Mesendoderm (in vitro differentiated cells): ENCODE measurements around the gene SLC16A12.

Experiments
- DNase-seq: peaks from one replicate; pipeline ENCODE4 v3.0.0; 2013
- H2AK5ac ChIP-seq: 2 replicates; pipeline ENCODE4 v1.6.1; 2013; ENCODE audit warnings: low read length, inconsistent platforms
- H2BK120ac ChIP-seq: 2 replicates; pipeline ENCODE4 v1.6.1; 2013; ENCODE audit warnings: low read depth, mild to moderate bottlenecking, low read length, moderate library complexity, mixed read lengths
- H2BK15ac ChIP-seq: replicated peaks from 2 replicates; pipeline ENCODE4 v1.6.1; 2013; ENCODE audit warnings: low read depth, mild to moderate bottlenecking, moderate library complexity
- H2BK5ac ChIP-seq: 2 replicates; pipeline ENCODE4 v1.6.1; 2013; ENCODE audit warnings: low read length, inconsistent platforms
- H3K18ac ChIP-seq: 2 replicates; pipeline ENCODE4 v1.6.1; 2013; ENCODE audit warnings: mild to moderate bottlenecking, low read length, mixed read lengths
- H3K23ac ChIP-seq: one replicate; pipeline ENCODE4 v1.6.1; 2013; ENCODE audit warnings: low read length
- H3K27ac ChIP-seq: 2 replicates; pipeline ENCODE4 v1.5.1; 2013; ENCODE audit warnings: low read depth, mild to moderate bottlenecking, inconsistent platforms, low read length, moderate library complexity
- H3K27me3 ChIP-seq: 2 replicates; pipeline ENCODE4 v1.6.1; 2013; ENCODE audit warnings: low read length, control low read depth, mild to moderate bottlenecking, inconsistent platforms; ENCODE audit not compliant: insufficient read depth, poor library complexity
- H3K36me3 ChIP-seq: 2 replicates; pipeline ENCODE4 v1.6.1; 2013; ENCODE audit warnings: low read length, inconsistent platforms; ENCODE audit not compliant: control insufficient read depth, insufficient read depth
- H3K4ac ChIP-seq: one replicate; pipeline ENCODE4 v1.6.1; 2013; ENCODE audit warnings: low read depth, mild to moderate bottlenecking, low read length, moderate library complexity
- H3K4me1 ChIP-seq: 2 replicates; pipeline ENCODE4 v1.6.1; 2013; ENCODE audit warnings: low read depth, low read length, inconsistent platforms; ENCODE audit not compliant: control insufficient read depth
- H3K4me2 ChIP-seq: 2 replicates; pipeline ENCODE4 v1.6.1; 2013; ENCODE audit warnings: low read length
- H3K4me3 ChIP-seq: 2 replicates; pipeline ENCODE4 v1.5.1; 2013; ENCODE audit warnings: mild to moderate bottlenecking, low read length
- H3K56ac ChIP-seq: one replicate; pipeline ENCODE4 v1.6.1; 2013; ENCODE audit warnings: low read length
- H3K79me1 ChIP-seq: 2 replicates; pipeline ENCODE4 v1.6.1; 2013; ENCODE audit warnings: low read length, inconsistent platforms
- H3K79me2 ChIP-seq: 2 replicates; pipeline ENCODE4 v1.6.1; 2013; ENCODE audit warnings: mild to moderate bottlenecking, low read length; ENCODE audit not compliant: control insufficient read depth, insufficient read depth
- H3K9ac ChIP-seq: 2 replicates; pipeline ENCODE4 v1.6.1; 2013; ENCODE audit warnings: low read length, inconsistent platforms
- H4K5ac ChIP-seq: one replicate; pipeline ENCODE4 v1.6.1; 2013; ENCODE audit warnings: low read length
- H4K8ac ChIP-seq: one replicate; pipeline ENCODE4 v1.6.1; 2013; ENCODE audit warnings: low read depth, mild to moderate bottlenecking, control low read depth, low read length, moderate library complexity
- WGBS: extraction: QIAGEN DNeasy Blood & Tissue Kit; methylation state at CpG from one replicate; pipeline ENCODE4 v1.1.7; 2013; ENCODE audit warnings: low lambda C conversion rate, missing lambda C conversion rate; ENCODE audit not compliant: insufficient coverage; ENCODE audit errors: extremely low coverage; 5-methylcytosine and 5-hydroxymethylcytosine counted together

The SLC16A12 gene

GRCh38 chr10:89403043-89403442 is 132.4 kb downstream of the SLC16A12 start:
- Histone ChIP-seq H3K4ac (no peak overlapping the region), H2BK5ac (no peak overlapping the region), H2BK15ac (no peak overlapping the region), H3K4me1 (no peaks in the 10 kb centered on the region), H3K27me3 (no peaks in the 10 kb centered on the region), H3K18ac (no peak overlapping the region), H3K9ac (no peak overlapping the region), H3K79me2 (no peaks in the 10 kb centered on the region), H3K79me1 (no peaks in the 10 kb centered on the region), H4K5ac (no peak overlapping the region), H3K56ac (no peak overlapping the region), H3K36me3 (no peaks in the 10 kb centered on the region), H2BK120ac (no peak overlapping the region), H3K4me3 (no peak overlapping the region), H3K23ac (no peak overlapping the region), H3K4me2 (no peak overlapping the region), H2AK5ac (no peak overlapping the region), H3K27ac (no peak overlapping the region), H4K8ac (no peak overlapping the region)
- DNase-seq: no peak
- WGBS: no CpG with 5 or more reads among the region's 2 CpGs

GRCh38 chr10:89399956-89400355 is 135.4 kb downstream of the SLC16A12 start:
- Histone ChIP-seq H3K23ac (no peak overlapping the region), H2BK15ac (no peak overlapping the region), H3K56ac (no peak overlapping the region), H3K4me3 (no peak overlapping the region), H3K36me3 (no peaks in the 10 kb centered on the region), H2BK120ac (no peak overlapping the region), H3K4ac (no peak overlapping the region), H4K8ac (no peak overlapping the region), H3K27ac (no peak overlapping the region), H3K79me2 (no peaks in the 10 kb centered on the region), H3K79me1 (no peaks in the 10 kb centered on the region), H3K18ac (no peak overlapping the region), H3K27me3 (no peaks in the 10 kb centered on the region), H3K9ac (no peak overlapping the region), H3K4me1 (no peaks in the 10 kb centered on the region), H2AK5ac (no peak overlapping the region), H2BK5ac (no peak overlapping the region), H3K4me2 (no peak overlapping the region), H4K5ac (no peak overlapping the region)
- DNase-seq: no peak
- WGBS: no CpG with 5 or more reads among the region's 1 CpG

- Histone ChIP-seq H3K4ac (no peak overlapping the region), H3K79me1 (no peaks in the 10 kb centered on the region), H3K4me3 (no peak overlapping the region), H3K23ac (no peak overlapping the region), H3K79me2 (no peaks in the 10 kb centered on the region), H3K4me1 (no peaks in the 10 kb centered on the region), H2BK5ac (no peak overlapping the region), H4K8ac (no peak overlapping the region), H3K18ac (no peak overlapping the region), H3K27ac (no peak overlapping the region), H2AK5ac (no peak overlapping the region), H3K36me3 (no peaks in the 10 kb centered on the region), H3K27me3 (no peaks in the 10 kb centered on the region), H2BK15ac (no peak overlapping the region), H4K5ac (no peak overlapping the region), H3K9ac (no peak overlapping the region), H3K4me2 (no peak overlapping the region), H2BK120ac (no peak overlapping the region), H3K56ac (no peak overlapping the region)
- DNase-seq: no peak
- WGBS: no CpG with 5 or more reads among the region's 5 CpGs
These were observed 137.2 kb downstream of the SLC16A12 start for GRCh38 chr10:89398003-89398749.

- Histone ChIP-seq H2BK15ac (no peak overlapping the region), H2BK120ac (no peak overlapping the region), H4K5ac (no peak overlapping the region), H3K27ac (no peak overlapping the region), H2AK5ac (no peak overlapping the region), H3K79me1 (no peaks in the 10 kb centered on the region), H3K4me3 (no peak overlapping the region), H3K18ac (no peak overlapping the region), H3K79me2 (no peaks in the 10 kb centered on the region), H3K9ac (no peak overlapping the region), H3K36me3 (no peaks in the 10 kb centered on the region), H3K56ac (no peak overlapping the region), H3K27me3 (no peaks in the 10 kb centered on the region), H2BK5ac (no peak overlapping the region), H3K4ac (no peak overlapping the region), H3K23ac (no peak overlapping the region), H3K4me1 (no peaks in the 10 kb centered on the region), H4K8ac (no peak overlapping the region), H3K4me2 (no peak overlapping the region)
- no CpG with 5 or more reads among the region's 2 CpGs for WGBS
- no peak for DNase-seq
These were observed 140.3 kb downstream of the SLC16A12 start for GRCh38 chr10:89395141-89395540.

GRCh38 chr10:89393898-89394297 is 141.5 kb downstream of the SLC16A12 start:
- Histone ChIP-seq H3K27ac (no peak overlapping the region), H4K8ac (no peak overlapping the region), H2BK5ac (no peak overlapping the region), H3K79me2 (no peaks in the 10 kb centered on the region), H2BK120ac (no peak overlapping the region), H3K4me1 (no peaks in the 10 kb centered on the region), H3K36me3 (no peaks in the 10 kb centered on the region), H3K56ac (no peak overlapping the region), H3K4ac (no peak overlapping the region), H3K79me1 (no peaks in the 10 kb centered on the region), H3K27me3 (no peaks in the 10 kb centered on the region), H2AK5ac (no peak overlapping the region), H3K23ac (no peak overlapping the region), H4K5ac (no peak overlapping the region), H3K4me3 (no peak overlapping the region), H2BK15ac (no peak overlapping the region), H3K18ac (no peak overlapping the region), H3K4me2 (no peak overlapping the region), H3K9ac (no peak overlapping the region)
- no peak for DNase-seq
- WGBS: no CpG with 5 or more reads among the region's 3 CpGs

- Histone ChIP-seq H3K4me1 (no peaks in the 10 kb centered on the region), H3K4ac (no peak overlapping the region), H3K79me2 (no peaks in the 10 kb centered on the region), H3K4me2 (no peak overlapping the region), H3K9ac (no peak overlapping the region), H2BK15ac (no peak overlapping the region), H2BK120ac (no peak overlapping the region), H2AK5ac (no peak overlapping the region), H3K56ac (no peak overlapping the region), H2BK5ac (no peak overlapping the region), H3K23ac (no peak overlapping the region), H3K27ac (no peak overlapping the region), H4K5ac (no peak overlapping the region), H3K18ac (no peak overlapping the region), H3K36me3 (no peaks in the 10 kb centered on the region), H4K8ac (no peak overlapping the region), H3K4me3 (no peak overlapping the region), H3K27me3 (no peaks in the 10 kb centered on the region), H3K79me1 (no peaks in the 10 kb centered on the region)
- WGBS: no CpG with 5 or more reads among the region's 2 CpGs
- no peak for DNase-seq
These were observed 142.4 kb downstream of the SLC16A12 start for GRCh38 chr10:89392974-89393373.
